HG03432 (cell line): Measurements from ENCODE around the gene UBE3B.

Experiments
- ATAC-seq: cut with Tn5 transposase; IDR thresholded peaks from one replicate; pipeline ENCODE4 v1.9.1; 2021; ENCODE audit warnings: mild to moderate bottlenecking, moderate library complexity; ENCODE audit not compliant: unreplicated experiment

UBE3B gene

GRCh38 chr12:109494348-109494881, 17.0 kb downstream of the UBE3B start:
- no peak for ATAC-seq

DNA sequence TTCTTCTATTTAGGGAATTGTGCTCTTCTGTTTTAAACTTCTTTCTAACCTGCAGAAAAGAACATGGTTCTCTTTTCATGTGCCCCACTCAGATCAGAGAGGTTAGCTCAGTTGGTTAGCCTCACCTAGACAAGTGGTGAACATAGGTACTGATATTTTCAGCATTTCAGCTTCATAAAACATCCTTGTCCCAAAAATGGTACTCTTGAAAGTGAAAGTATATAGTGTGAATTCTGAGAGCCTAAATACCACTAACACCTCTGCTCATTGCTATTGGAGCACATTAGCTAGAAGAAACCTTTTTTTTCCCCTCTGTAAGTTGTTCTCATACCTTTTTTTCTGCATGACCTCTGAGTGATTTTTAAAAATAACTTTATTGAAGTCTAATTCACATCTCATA, 17.6 kb downstream of the UBE3B start:
- ATAC-seq = no peak

DNA sequence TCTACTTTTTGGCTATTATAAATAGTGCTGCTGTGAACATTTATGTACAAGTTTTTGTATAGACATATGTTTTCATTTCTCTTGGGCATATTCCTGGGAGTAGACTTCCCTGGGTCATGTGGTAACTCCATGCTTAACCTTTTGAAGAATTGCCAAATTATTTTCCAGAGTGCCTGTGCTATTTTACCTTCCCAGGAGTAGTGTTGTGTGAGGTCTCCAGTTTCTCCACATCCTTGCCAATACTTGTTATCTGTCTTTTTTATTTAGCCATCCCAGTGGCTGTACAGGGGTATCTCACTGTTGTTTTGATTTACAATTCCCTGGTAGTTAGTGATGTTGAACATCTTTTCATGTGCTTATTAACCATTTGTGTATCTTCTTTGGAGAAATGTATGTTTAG, 18.9 kb downstream of the UBE3B start:
- ATAC-seq = no peak

DNA sequence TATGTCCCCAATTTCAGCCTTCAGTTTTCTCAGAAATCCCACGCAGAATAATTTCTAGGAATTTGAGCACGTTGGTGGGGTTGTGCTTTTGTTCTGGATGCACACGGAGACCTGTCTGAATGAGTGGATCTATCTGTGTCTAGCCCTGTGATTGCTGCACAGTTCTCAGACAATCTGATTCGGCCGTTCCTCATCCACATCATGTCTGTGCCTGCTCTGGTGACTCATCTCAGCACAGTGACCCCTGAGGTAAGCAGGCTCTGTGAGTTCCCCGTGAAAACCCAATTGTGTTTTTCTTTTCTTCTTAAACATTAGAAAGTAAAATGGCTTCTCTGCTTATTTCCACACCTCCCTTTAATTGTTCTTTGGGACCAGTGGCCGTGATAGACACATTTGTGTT, 20.2 kb downstream of the UBE3B start:
- no peak for ATAC-seq

DNA sequence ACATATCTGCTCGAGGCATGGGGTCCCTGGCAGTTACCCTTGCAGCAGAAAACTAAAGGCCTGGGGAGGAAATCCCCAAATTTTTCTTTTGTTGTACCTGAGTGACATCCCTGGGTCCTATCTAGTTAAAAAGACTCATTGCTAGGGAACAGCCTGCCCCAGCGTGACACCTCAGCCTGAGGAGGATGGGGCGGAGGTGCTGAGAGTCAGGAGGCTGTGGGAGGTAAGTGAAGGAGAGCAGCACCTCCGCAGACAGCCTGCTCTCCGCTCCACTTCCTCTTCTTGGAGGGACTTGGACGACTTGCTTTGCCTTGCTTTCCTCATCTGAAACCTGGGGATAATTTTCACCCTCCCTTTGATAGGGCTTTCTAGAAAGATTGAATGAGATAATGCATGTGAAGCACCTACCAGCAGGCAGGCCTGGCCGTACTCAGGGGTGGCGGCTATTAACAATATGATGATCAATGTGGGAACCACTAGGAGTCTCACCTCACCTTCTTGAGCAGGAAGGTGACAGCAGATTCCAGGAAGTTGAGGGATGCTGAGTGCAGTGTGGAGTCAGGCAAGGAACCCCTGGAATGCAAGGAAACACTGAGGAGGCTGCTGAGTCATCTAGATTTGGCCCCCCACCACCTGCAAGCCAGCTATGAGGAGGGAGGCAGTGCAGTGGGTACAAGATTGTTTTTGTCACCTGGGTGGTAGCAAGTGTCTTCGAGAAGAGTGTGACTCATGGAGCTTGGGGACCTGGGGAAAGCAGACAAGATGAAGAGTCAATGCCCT, 23.2 kb downstream of the UBE3B start:
- no peak for ATAC-seq

DNA sequence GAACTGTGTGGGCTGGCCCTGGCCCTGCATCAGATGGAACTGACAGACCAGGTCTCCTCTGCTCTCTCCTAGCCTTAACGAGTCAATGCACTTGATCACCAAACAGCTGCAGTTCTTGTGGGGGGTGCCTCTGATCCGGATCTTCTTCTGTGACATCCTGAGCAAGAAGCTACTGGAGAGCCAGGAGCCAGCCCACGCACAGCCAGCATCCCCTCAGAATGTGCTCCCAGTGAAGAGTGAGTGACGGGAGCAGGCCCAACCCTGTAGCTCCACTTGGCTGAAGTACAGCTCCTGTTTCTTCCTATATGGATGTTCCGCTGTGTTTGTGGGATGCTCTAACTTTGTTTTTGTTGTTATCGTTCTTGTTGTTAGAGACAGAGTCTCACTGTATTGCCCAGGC, 23.9 kb downstream of the UBE3B start:
- no peak for ATAC-seq

- ATAC-seq = no peak
Observed at GRCh38 chr12:109502332-109502731, 24.9 kb downstream of the UBE3B start.

GRCh38 chr12:109503611-109504010, 26.2 kb downstream of the UBE3B start:
- ATAC-seq = no peak

DNA sequence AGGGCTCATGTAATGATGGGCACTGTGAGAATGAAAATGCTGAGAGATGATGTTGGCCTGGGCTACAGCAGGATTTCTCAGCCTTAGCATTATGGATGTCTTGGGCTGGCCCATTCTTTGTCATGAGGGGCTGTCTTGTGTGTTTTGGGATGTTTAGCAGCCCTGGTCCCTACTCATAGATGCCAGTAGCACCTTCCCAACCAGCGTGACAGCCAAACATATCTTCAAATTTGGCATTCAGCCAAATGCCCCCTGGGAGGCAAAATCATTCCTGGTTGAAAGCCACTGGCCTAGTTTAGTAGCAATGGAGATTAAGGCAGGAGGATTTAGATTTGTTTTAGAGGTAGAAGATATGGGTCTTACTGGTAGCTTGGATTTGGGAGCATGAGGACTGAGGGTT, 26.6 kb downstream of the UBE3B start:
- ATAC-seq = no peak

- no peak for ATAC-seq
Observed at GRCh38 chr12:109510196-109510595, 32.8 kb downstream of the UBE3B start.

- no peak for ATAC-seq
Observed at GRCh38 chr12:109512608-109513007, 35.2 kb downstream of the UBE3B start.

GRCh38 chr12:109513051-109513450, 35.6 kb downstream of the UBE3B start:
- ATAC-seq = no peak

DNA sequence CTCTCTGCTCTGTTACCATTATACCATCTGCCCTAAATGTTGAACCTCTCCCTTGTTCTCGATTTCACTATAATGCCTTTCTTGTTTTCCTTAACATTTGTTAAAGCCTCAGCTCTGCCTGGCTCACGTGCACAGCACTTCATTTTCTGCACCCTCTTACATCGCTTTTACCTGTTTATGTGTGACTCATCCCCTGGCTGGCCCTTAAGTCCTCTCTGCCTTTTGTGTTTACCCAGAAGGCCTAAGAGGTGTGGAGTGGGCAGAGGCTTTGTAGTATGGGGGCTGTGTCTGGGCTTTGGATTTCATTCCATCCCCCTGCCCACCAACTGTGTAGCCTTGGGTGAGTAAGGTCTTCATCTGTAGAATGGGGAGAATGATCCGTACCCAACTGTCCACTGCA, 36.5 kb downstream of the UBE3B start:
- ATAC-seq = no peak

DNA sequence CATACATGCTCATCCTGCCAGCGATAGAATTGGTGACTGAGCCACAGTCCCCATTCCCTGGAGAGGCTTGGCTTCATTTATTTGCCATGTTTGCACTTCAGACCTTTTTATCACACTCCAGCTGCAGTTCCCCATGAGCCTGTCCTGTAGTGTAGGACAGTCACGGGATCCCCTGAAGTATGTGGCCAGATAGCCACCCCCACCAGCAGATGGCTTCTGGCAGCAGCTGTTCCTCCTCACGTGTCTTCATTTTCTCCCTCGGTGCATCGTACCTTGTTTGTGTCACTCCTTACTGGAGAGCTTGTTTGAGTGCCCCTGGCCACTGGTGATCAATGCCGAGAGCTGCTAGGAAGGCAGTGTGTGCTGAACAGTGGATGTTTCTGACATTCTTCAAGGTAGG, 40.2 kb downstream of the UBE3B start:
- no peak for ATAC-seq

GRCh38 chr12:109518820-109519665, 41.6 kb downstream of the UBE3B start:
- ATAC-seq = no peak

DNA sequence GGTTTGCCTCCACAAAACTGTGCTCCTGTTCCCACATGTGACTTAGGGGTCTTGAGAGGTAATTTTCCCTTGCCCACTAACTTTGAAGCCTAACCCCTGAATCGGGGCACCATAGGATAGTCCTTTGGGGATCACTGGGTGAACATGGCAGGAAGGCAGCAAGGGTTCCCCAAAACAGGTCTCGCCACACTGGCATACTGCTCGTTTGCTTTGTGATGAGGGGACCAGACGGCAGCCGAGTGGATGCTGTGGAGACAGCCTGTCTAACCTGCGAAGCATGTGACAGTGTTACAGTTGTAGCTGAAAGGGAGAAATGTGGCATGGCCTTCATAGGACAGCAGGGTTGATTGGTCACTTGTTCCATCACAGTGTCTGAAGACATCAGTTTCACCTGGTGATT, 42.4 kb downstream of the UBE3B start:
- no peak for ATAC-seq

- no peak for ATAC-seq
Observed at GRCh38 chr12:109521831-109522230, 44.4 kb downstream of the UBE3B start.

- no peak for ATAC-seq
Observed at GRCh38 chr12:109523071-109523470, 45.6 kb downstream of the UBE3B start.

DNA sequence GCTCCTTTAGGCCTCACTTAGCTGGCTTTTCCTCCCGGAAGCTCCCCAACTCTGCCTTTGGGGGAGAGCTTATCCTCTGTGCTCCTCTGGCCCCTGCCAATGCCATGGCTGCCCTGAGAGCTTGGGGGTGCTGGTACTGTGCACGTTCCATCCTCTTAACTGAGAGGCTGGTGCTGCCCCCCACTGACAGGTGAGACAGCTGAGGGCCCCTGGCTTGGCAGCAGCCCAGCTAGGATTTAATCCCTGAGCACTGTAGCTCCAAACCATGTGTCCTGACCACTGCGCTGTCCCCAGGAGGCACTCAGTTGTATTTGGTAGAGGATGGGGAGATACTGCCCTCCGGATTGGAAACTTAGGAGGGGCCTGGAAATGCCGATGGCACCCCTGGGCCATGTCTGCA, 46.1 kb downstream of the UBE3B start:
- ATAC-seq = no peak

- ATAC-seq = no peak
Observed at GRCh38 chr12:109524466-109525278, 47.2 kb downstream of the UBE3B start.

DNA sequence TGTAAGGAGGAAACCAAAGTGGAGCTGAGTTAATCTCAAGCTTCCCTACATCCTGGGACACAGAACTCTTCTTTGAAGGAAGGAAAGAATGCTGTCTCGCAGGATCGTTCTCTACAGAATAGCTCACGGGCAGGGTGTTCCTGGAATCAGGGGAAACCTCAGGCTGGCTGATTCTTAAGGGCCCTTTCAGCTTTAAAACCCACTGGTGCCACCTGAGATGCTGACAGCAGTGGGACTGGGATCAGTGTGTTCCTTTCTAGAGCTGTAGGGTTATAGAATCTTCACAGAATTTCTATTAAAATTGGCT, 47.8 kb downstream of the UBE3B start:
- no peak for ATAC-seq
